IMR-90 (cell line): ENCODE data around the gene TAPT1. TPM values are rescaled to one million over a fixed set of nuclear protein-coding genes. Genes with fewer than 3 reads are reported as not detected.

Source experiments
- ATAC-seq: fragments of 200-7000 bp; cut with Tn5 transposase; 2 replicates; pipeline ENCODE4 v1.9.1; 2020; ENCODE audit warnings: low read depth, mild to moderate bottlenecking, moderate library complexity
- BruUV-seq: library from RNA; stranded (reverse); fragments of 400-500 nt; replicated peaks from 2 replicates; lab custom pipeline; 2021; lab: Mats Ljungman, UMichigan
- CTCF ChIA-PET: fragments of 300-600 bp; formaldehyde crosslinking; extraction: SDS; loops from one replicate; lab custom pipeline; 2021; ENCODE audit warnings: antibody characterized with exemption; lab: Yijun Ruan, JAX
- POLR2A ChIA-PET: fragments of 300-600 bp; sonication (Branson Sonifier 250); formaldehyde crosslinking; loops from one replicate; lab custom pipeline; 2022; ENCODE audit warnings: antibody characterized with exemption; ENCODE audit not compliant: unreplicated experiment; lab: Charles Lee
- DNase-seq: peaks from one replicate; pipeline ENCODE4 v3.0.0; 2013
- H2AFZ ChIP-seq: replicated peaks from 2 replicates; pipeline ENCODE3; 2013; ENCODE audit warnings: low read length, mild to moderate bottlenecking; ENCODE audit not compliant: poor library complexity
- H2AK5ac ChIP-seq: 2 replicates; pipeline ENCODE4 v1.6.1; 2013; ENCODE audit warnings: low read depth, low read length, inconsistent platforms
- H2AK9ac ChIP-seq: replicated peaks from 2 replicates; pipeline ENCODE3; 2013; ENCODE audit warnings: mild to moderate bottlenecking, low read depth, low read length, moderate library complexity; ENCODE audit not compliant: poor library complexity
- H2BK120ac ChIP-seq: 2 replicates; pipeline ENCODE4 v1.6.1; 2013; ENCODE audit warnings: low read depth, low read length, inconsistent platforms
- H2BK15ac ChIP-seq: 3 replicates; pipeline ENCODE4 v1.6.1; 2013; ENCODE audit warnings: low read depth, low read length, inconsistent platforms
- H2BK20ac ChIP-seq: 2 replicates; pipeline ENCODE4 v1.6.1; 2013; ENCODE audit warnings: low read depth, mild to moderate bottlenecking, inconsistent platforms, low read length, moderate library complexity
- H2BK5ac ChIP-seq: 2 replicates; pipeline ENCODE4 v1.6.1; 2013; ENCODE audit warnings: mild to moderate bottlenecking, low read depth, low read length, inconsistent platforms; ENCODE audit not compliant: poor library complexity, severe bottlenecking
- H3K14ac ChIP-seq: replicated peaks from 2 replicates; pipeline ENCODE4 v1.6.1; 2013; ENCODE audit warnings: low read depth, low read length, inconsistent platforms
- H3K18ac ChIP-seq: 2 replicates; pipeline ENCODE4 v1.6.1; 2013; ENCODE audit warnings: low read depth, low read length, control low read depth
- H3K23ac ChIP-seq: 2 replicates; pipeline ENCODE4 v1.6.1; 2013; ENCODE audit warnings: low read depth, low read length, inconsistent platforms
- H3K27ac ChIP-seq: 2 replicates; pipeline ENCODE4 v1.5.1; 2013; ENCODE audit warnings: mild to moderate bottlenecking, control low read depth, low read length; ENCODE audit not compliant: insufficient read depth
- H3K27me3 ChIP-seq: 2 replicates; pipeline ENCODE4 v1.6.1; 2013; ENCODE audit warnings: low read length; ENCODE audit not compliant: control insufficient read depth, insufficient read depth
- H3K36me3 ChIP-seq: 2 replicates; pipeline ENCODE4 v1.6.1; 2013; ENCODE audit warnings: low read length, mixed read lengths; ENCODE audit not compliant: control insufficient read depth, insufficient read depth
- H3K4ac ChIP-seq: 2 replicates; pipeline ENCODE4 v1.6.1; 2013; ENCODE audit warnings: low read depth, low read length, inconsistent platforms
- H3K4me1 ChIP-seq: 2 replicates; pipeline ENCODE4 v1.6.1; 2013; ENCODE audit warnings: low read length, mixed read lengths; ENCODE audit not compliant: control insufficient read depth, insufficient read depth
- H3K4me2 ChIP-seq: 2 replicates; pipeline ENCODE4 v1.6.1; 2013; ENCODE audit warnings: low read depth, mild to moderate bottlenecking, control low read depth, low read length, moderate library complexity
- H3K4me3 ChIP-seq: 2 replicates; pipeline ENCODE4 v1.5.1; 2013; ENCODE audit warnings: low read depth, mild to moderate bottlenecking, control low read depth, low read length, moderate library complexity; ENCODE audit not compliant: insufficient read depth
- H3K56ac ChIP-seq: 2 replicates; pipeline ENCODE4 v1.6.1; 2013; ENCODE audit warnings: low read length, inconsistent platforms; ENCODE audit not compliant: insufficient read depth; ENCODE audit errors: extremely low read depth
- H3K79me1 ChIP-seq, 2 experiments: 2 replicates each; pipeline ENCODE4 v1.6.1; 2013; ENCODE audit warnings: low read length in 2 of 2, inconsistent platforms in 1 of 2, low read depth in 1 of 2
- H3K9ac ChIP-seq: 2 replicates; pipeline ENCODE4 v1.6.1; 2013; ENCODE audit warnings: low read depth, low read length, control low read depth
- H3K9me1 ChIP-seq: 2 replicates; pipeline ENCODE4 v1.6.1; 2013; ENCODE audit warnings: low read length, inconsistent platforms; ENCODE audit not compliant: insufficient read depth
- H3K9me3 ChIP-seq: 2 replicates; pipeline ENCODE4 v1.6.1; 2013; ENCODE audit warnings: low read length; ENCODE audit not compliant: control insufficient read depth, insufficient read depth
- H4K20me1 ChIP-seq: 2 replicates; pipeline ENCODE4 v1.6.1; 2013; ENCODE audit warnings: low read length, inconsistent platforms; ENCODE audit not compliant: insufficient read depth
- H4K5ac ChIP-seq: 2 replicates; pipeline ENCODE4 v1.6.1; 2013; ENCODE audit warnings: mild to moderate bottlenecking, low read depth, low read length, control low read depth
- H4K8ac ChIP-seq, 2 experiments: 2 replicates each; pipeline ENCODE4 v1.6.1; 2013; ENCODE audit warnings: low read depth in 2 of 2, low read length in 2 of 2, control low read depth in 1 of 2, inconsistent platforms in 1 of 2
- H4K91ac ChIP-seq: 2 replicates; pipeline ENCODE4 v1.6.1; 2013; ENCODE audit warnings: low read depth, low read length, inconsistent platforms; ENCODE audit not compliant: insufficient read depth
- CEBPB ChIP-seq: IDR thresholded peaks from 2 replicates; pipeline ENCODE4 v1.6.1; 2012; ENCODE audit warnings: low read depth, low read length, improper control_type of control experiment
- FOS ChIP-seq: fragments of 150-350 bp; IDR thresholded peaks from 2 replicates; pipeline ENCODE4 v1.6.1; 2016; ENCODE audit warnings: low read depth, low read length
- MAZ ChIP-seq: IDR thresholded peaks from 2 replicates; pipeline ENCODE4 v1.6.1; 2012; ENCODE audit warnings: low read depth, mild to moderate bottlenecking, low read length, improper control_type of control experiment, moderate library complexity, borderline replicate concordance
- RAD21 ChIP-seq: IDR thresholded peaks from 2 replicates; pipeline ENCODE4 v1.6.1; 2012; ENCODE audit warnings: low read length, improper control_type of control experiment
- RFX5 ChIP-seq: IDR thresholded peaks from 2 replicates; pipeline ENCODE4 v1.8.0; 2012; ENCODE audit warnings: low read depth, mild to moderate bottlenecking, low read length, moderate library complexity
- SMC3 ChIP-seq: fragments of 150-350 bp; IDR thresholded peaks from 2 replicates; pipeline ENCODE4 v1.6.1; 2016; ENCODE audit warnings: low read depth, mild to moderate bottlenecking, antibody characterized with exemption, low read length, moderate library complexity
- WGBS, 2 experiments: methylation state at CpG; one replicate each; pipeline versions ENCODE4 v1.1.5 to v1.1.7; 2013; ENCODE audit warnings: missing lambda C conversion rate in 2 of 2; ENCODE audit not compliant: insufficient read length in 1 of 2; ENCODE audit errors: extremely low coverage in 2 of 2; 5-methylcytosine and 5-hydroxymethylcytosine counted together
- dilution Hi-C: fragments of 300-500 bp; cut with HindIII; formaldehyde crosslinking; loops from one replicate; pipeline ENCODE4 v1.14.3; 2018; ENCODE audit warnings: low sequenced_read_pairs; ENCODE audit not compliant: unreplicated experiment
- in situ Hi-C: fragments of 300-500 bp; cut with MboI; formaldehyde crosslinking; loops from 3 replicates; pipeline ENCODE4 v1.14.3; 2019; ENCODE audit warnings: low sequenced_read_pairs, inconsistent platforms, mixed read lengths
- intact Hi-C: fragments of 100-400 bp; cut with micrococcal nuclease; formaldehyde crosslinking; loops from 2 replicates; pipeline ENCODE4 v1.10.0; 2022
- polyA plus RNA-seq, 3 experiments: library from polyadenylated mRNA; depleted of rRNA; stranded (reverse); fragments of >200 nt; gene quantifications; 2 replicates each; pipeline ENCODE4 v1.2.3, GENCODE V29; 2012; ENCODE audit warnings: low replicate concordance in 1 of 3
- total RNA-seq: library from RNA; depleted of rRNA; stranded (reverse); fragments of >200 nt; gene quantifications from 2 replicates; pipeline ENCODE4 v1.2.3, GENCODE V29; 2012
- TF ChIP-seq, protein P1 (sequence below): conservative IDR thresholded peaks from 2 replicates; pipeline ENCODE4 v1.5.1; 2012; ENCODE audit warnings: mild to moderate bottlenecking, low read depth, low read length, improper control_type of control experiment

Gene TAPT1
- total and polyA plus RNA-seq, 2 of the 4 experiments (the other 2 are of a cell fraction), result 5.6 to 12.2 TPM

DNA sequence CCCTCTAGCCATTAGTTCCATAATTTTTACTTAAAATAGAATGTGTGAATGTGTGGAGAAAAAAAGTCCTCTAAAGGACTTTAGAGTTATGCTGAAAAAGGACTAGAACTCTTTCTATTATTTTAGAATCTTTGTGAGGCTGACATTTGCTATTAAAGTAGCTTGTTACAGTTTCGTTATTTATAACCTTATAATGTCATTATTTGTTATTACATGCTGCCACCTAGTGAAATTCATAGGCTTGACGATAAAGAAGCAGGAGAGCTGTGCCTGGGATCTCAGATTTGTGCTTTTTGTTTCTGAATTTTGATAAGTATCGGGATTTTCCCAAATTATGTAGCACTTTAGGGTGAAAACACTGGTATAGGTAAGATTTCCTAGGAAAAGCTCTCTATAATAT, 38.5 kb upstream of the TAPT1 start:
- Histone ChIP-seq H3K56ac (no peak overlapping the region), H2AFZ (no peak overlapping the region), H3K4me1 (no peaks in the 10 kb centered on the region), H4K91ac (no peak overlapping the region), H3K4ac (no peak overlapping the region), H4K8ac (no peak overlapping the region), H3K9me3 (no peaks in the 10 kb centered on the region), H2AK9ac (no peak overlapping the region), H3K4me3 (no peak overlapping the region), H3K27me3 (peaks cover 7% of the 10 kb centered on the region), H3K23ac (no peak overlapping the region), H3K4me2 (no peak overlapping the region), H2AK5ac (no peak overlapping the region), H3K36me3 (no peaks in the 10 kb centered on the region), H3K14ac (no peak overlapping the region), H4K5ac (no peak overlapping the region), H3K18ac (no peak overlapping the region), H2BK120ac (no peak overlapping the region), H2BK20ac (no peak overlapping the region), H3K27ac (no peak overlapping the region), H2BK15ac (no peak overlapping the region), H4K20me1 (no peaks in the 10 kb centered on the region), H2BK5ac (no peak overlapping the region), H3K79me1 (no peaks in the 10 kb centered on the region), H3K9me1 (no peaks in the 10 kb centered on the region), H3K9ac (no peak overlapping the region)
- CTCF ChIA-PET, result interaction anchor here (0.6 to 1.8 kb wide), 7 partner anchors 10 to 329 kb away, joined by 3 to 8 read pairs (median 4); no protein-coding TSS in a partner anchor
- intact Hi-C loops, result loop anchor here (1.0 to 10.0 kb wide), 5 partner anchors 37 to 460 kb away; partner anchors contain the start of gene TAPT1
- ATAC-seq, result peak; percentile 82
- no CpG with 5 or more reads among the region's 3 CpGs for WGBS, 2 experiments
- POLR2A ChIA-PET, result no interaction called here
- TF ChIP-seq, protein P1, sequence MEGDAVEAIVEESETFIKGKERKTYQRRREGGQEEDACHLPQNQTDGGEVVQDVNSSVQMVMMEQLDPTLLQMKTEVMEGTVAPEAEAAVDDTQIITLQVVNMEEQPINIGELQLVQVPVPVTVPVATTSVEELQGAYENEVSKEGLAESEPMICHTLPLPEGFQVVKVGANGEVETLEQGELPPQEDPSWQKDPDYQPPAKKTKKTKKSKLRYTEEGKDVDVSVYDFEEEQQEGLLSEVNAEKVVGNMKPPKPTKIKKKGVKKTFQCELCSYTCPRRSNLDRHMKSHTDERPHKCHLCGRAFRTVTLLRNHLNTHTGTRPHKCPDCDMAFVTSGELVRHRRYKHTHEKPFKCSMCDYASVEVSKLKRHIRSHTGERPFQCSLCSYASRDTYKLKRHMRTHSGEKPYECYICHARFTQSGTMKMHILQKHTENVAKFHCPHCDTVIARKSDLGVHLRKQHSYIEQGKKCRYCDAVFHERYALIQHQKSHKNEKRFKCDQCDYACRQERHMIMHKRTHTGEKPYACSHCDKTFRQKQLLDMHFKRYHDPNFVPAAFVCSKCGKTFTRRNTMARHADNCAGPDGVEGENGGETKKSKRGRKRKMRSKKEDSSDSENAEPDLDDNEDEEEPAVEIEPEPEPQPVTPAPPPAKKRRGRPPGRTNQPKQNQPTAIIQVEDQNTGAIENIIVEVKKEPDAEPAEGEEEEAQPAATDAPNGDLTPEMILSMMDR, result peak; percentile 66
- TF ChIP-seq SMC3 (peak; percentile 60), MAZ (no peak), FOS (no peak), CEBPB (no peak), RAD21 (peak; percentile 72), RFX5 (no peak)
- BruUV-seq, result no TSS peak
- dilution Hi-C loops, result no loop called here
- in situ Hi-C loops, result loop anchor here (5.0 kb wide), 1 partner anchor 232 kb away; no protein-coding TSS in a partner anchor
- peak; percentile 58 for DNase-seq
